ENCODE results near the gene OTUD1.

OTUD1 gene

GRCh38 chr10:23421397-23421796 is 17.5 kb upstream of the OTUD1 start:
- no peak for DNase-seq (ENCODE audit: low read depth in 2 of 2)

- no peak for DNase-seq (ENCODE audit: low read depth in 2 of 2)
These were observed 16.9 kb upstream of the OTUD1 start for GRCh38 chr10:23422003-23422411.

- no peak for DNase-seq (ENCODE audit: low read depth in 2 of 2)
These were observed 6.7 kb upstream of the OTUD1 start for GRCh38 chr10:23432166-23432565.

- DNase-seq (ENCODE audit: low read depth in 2 of 2) = no peak
These were observed 6.2 kb upstream of the OTUD1 start for GRCh38 chr10:23432639-23433038.

- no peak for DNase-seq (ENCODE audit: low read depth in 2 of 2)
These were observed 5.2 kb upstream of the OTUD1 start for GRCh38 chr10:23433701-23434100.

DNA sequence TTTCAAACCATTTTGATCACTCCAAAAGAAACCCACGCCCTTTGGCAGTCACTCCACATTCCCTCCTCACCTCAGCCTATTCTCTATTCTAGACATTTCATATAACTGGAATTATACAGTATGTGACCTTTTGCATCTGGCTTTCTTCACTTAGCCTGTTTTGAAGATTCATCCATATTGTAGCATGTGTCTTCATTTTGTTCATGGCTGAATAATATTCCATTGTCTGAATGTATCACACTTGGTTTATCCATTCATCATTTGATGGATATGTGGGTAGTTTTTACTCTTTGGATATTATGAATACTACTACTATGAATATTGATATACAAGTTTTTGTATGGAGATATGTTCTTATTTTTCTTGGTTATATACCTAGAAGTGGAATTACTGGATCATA is 3.5 kb upstream of the OTUD1 start:
- no peak for DNase-seq (ENCODE audit: low read depth in 2 of 2)

- no peak for DNase-seq (ENCODE audit: low read depth in 2 of 2)
These were observed 1.9 kb upstream of the OTUD1 start for GRCh38 chr10:23436983-23437382.

- DNase-seq (ENCODE audit: low read depth in 2 of 2) = no peak
These were observed 820 bp upstream of the OTUD1 start for GRCh38 chr10:23437963-23438546.

DNA sequence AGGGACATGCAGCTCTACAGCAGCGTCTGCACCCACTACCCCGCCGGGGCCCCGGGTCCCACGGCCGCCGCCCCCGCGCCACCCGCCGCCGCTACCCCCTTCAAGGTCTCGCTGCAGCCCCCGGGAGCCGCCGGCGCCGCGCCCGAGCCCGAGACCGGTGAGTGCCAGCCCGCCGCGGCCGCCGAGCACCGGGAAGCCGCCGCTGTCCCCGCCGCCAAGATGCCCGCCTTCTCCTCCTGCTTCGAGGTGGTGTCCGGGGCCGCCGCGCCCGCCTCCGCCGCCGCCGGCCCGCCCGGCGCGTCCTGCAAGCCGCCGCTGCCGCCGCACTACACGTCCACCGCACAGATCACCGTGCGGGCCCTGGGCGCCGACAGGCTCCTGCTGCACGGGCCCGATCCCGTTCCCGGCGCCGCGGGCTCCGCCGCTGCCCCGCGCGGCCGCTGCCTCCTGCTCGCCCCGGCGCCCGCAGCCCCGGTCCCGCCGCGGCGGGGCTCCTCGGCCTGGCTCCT is 631 bp downstream of the OTUD1 start:
- no peak for DNase-seq (ENCODE audit: low read depth in 2 of 2)

- peak in 1 of 2 donors; percentile 10 for DNase-seq (ENCODE audit: low read depth in 2 of 2)
These were observed 1.4 kb downstream of the OTUD1 start for GRCh38 chr10:23439961-23440889.

GRCh38 chr10:23441251-23441650 is 2.4 kb downstream of the OTUD1 start:
- DNase-seq (ENCODE audit: low read depth in 2 of 2) = no peak

GRCh38 chr10:23442936-23443335 is 4.1 kb downstream of the OTUD1 start:
- DNase-seq (ENCODE audit: low read depth in 2 of 2) = no peak

DNA sequence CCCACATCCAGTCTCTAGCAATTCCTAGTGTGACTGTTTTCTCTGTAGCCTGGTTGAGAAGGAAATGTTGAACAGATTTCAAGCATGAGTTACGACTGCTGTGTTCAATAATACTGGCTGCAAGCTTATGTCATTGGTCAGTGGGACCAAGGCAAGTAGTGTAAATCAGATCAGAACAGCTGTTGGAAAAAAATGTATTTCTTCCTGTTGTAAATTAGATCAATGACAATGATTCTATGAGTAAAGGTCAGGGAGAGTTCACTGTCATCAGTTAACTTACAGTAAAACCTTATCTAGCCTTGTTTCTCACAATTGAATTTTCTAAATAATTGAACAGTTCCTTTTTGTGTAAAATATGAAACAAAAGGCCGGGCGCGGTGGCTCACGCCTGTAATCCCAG is 6.7 kb downstream of the OTUD1 start:
- DNase-seq (ENCODE audit: low read depth in 2 of 2) = no peak

DNA sequence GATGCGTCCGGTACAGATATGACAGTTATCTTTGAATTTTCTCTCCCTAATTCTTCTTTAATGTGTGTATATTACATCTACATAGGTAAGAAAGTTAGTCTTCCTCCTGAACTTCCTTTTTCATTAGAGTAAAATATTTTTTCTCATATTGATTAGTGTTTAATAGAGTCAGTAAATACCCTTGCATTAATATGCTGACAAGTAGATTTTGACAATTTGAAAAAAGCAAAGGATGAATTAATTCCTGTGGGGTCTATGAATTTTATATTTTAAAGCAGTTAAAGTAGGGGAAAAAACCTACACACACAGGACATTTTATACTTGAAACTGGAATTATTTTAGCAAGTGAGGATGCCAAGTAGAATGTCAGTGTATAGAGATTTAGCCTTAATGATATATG is 9.4 kb downstream of the OTUD1 start:
- DNase-seq (ENCODE audit: low read depth in 2 of 2) = no peak

DNA sequence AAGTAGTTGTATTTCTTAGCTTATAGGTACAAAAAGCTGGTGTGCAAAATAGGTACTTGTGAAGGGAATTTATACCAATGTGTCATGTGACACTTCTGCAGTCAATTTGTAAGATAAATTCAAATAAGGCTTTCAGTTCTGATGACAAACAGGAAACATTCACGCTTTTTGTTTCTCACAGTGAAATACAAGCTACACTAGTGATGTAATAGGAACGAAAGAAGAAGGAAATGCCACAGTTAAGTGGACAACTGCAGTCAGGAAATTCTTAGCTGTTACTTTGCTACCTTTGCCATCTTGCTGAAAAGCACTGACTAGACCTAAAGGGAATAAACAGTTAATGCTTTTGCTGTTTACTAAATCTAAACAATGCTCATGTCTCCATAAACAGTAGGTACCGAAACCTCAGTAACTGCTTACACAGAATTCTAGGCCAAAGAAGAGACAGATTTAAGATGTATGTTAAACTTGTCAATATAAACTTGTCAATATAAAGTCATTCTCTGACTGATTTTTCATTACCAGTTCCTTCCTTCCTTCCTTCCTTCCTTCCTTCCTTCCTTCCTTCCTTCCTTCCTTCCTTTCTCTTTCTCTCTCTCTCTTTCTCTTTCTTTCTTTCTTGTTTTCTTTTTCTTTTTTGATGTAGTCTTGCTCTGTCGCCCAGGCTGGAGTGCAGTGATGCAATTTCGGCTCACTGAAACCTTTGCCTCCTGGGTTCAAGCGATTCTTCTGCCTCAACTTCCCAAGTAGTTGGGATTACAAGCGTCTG is 10.1 kb downstream of the OTUD1 start:
- no peak for DNase-seq (ENCODE audit: low read depth in 2 of 2)

DNA sequence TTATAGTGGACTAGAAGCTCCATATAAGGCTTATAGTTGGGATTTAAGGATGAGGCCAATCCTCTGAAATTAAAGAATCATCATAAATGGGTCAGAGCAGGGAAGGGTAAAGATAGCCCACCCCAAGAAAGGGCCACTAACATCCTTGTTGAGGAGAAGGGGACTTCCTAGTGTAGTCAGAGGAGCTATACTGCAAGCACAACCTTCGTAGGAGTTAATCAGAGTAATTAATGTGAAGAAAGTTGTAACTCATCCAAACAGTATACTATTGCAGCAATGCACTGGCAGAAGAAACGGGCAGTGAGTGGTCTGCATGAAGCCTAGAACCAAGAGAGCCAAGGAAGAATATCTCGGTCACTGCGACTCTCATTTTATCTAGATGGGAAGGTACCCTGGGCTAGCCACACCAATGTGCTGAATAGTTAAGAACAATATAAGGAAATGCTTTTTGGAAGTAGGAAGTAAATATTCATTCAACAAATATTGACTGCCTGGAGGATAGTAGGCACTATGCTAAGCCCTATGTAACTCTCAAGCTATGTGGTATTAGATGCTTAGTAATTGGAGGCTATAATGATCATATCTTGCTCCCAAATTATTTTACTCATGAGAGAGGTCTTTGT is 13.3 kb downstream of the OTUD1 start:
- no peak for DNase-seq (ENCODE audit: low read depth in 2 of 2)

DNA sequence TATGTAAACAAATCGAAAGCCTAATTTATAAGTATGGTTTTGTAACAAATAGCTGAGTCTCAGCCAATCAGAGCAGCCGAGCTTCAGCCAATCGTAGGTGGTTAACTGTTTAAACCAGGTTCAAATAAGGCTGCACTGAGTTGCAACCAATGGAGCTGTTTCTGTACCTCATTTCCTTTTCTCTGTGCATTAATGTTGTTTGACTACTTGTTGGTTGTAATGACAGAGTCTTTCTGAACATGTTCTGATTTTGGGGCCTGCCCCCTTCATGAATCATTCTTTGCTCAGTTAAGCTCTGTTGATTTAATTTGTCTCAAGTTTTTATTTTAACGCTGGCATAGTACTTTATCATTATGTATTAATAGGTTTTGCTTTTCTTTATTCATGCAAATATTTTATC is 14.6 kb downstream of the OTUD1 start:
- no peak for DNase-seq (ENCODE audit: low read depth in 2 of 2)

DNA sequence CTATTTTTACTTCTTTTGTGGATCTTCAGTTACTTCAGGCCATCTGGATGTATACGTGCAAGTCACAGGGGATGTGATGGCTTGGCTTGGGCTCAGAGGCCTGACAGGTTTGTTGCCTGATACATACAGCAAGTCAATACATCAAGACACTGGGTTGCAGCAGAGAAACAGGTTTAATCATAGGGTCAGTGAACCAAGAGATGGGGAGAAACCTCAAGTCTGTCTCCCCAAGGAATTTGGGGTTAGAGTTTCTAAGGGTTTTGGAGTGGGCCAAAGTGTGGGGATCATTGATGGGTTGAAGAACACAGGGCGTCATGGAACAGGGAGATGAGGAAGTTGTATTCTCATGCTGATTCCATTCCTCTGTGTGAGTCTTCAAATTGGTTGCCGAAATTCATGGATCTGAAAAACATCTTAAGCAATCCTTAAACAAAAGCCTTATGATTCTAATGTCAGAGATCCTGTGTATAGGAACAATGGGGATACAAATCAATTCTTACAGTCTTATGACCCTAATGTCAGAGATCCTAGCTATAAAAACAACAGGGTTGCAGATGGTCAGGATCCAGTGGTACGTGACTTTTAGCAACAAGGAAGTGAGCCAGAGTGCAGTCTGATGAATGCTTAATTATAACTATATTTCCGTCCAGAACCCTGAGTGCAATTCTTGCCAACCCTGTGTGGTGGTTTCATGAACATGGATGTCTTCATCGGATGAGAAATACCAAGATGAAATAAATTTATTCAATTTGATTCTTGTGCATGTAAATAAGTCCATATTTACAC is 18.9 kb downstream of the OTUD1 start:
- DNase-seq (ENCODE audit: low read depth in 2 of 2) = no peak

DNA sequence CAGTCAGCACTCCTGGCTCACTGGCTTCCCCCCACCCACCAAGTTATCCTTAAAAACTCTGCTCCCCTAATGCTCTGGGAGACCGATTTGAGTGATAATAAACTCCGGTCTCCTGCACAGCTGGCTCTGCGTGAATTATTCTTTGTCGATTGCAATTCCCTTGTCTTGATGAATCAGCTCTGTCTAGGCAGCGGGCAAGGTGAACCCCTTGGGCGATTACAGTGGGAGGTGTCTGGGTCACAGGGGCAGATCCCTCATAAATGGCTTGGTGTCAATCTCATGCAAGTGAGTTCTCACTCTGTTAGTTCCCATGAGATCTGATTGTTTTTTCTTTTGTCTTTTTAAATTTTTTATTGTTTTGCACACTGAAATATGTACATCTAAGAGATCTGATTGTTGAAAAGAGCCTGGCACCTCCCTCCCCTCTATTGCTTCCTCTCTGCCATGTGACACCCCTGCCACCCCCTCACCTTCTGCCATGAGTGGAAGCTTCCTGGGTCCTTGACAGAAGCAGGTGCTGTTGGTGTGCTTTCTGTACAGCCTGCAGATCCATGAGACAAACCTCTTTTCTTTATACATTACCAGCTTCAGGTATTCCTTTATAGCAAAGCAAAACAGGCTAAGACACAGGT is 20.5 kb downstream of the OTUD1 start:
- no peak for DNase-seq (ENCODE audit: low read depth in 2 of 2)

DNA sequence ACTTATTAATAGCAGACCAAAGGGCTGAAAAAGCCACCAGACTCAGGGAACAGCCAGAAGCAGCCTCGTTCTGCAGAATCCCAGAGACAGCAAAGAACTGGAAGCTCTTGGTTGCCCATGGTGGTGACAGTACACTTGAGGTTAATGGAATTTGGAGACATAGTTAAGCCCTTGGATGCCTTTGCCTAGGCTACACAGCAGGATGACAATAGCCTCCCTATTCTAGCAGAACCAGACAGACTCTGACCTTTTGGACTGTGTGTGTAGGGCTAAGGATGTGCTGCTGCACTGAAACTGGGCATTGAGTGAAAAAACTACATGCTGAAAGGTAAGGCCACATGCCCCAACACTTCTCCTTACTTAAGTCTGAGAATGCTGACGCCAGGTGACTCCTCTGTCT is 22.7 kb downstream of the OTUD1 start:
- no peak for DNase-seq (ENCODE audit: low read depth in 2 of 2)

DNA sequence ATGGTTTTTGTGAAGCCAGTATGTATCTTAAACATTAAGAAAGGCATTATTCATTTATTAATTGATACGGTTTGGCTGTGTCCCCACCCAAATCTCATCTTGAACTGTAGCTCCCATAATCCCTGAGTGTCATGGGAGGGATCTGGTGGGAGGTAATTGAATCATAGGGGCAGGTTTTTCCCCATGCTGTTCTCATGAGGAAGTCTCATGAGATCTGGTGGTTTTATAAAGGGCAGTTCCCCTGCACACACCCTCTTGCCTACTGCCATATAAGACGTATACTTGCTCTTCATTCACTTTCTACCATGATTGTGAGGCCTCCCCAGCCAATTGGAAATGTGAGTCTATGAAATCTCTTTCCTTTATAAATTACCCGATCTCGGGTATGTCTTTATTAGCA is 28.1 kb downstream of the OTUD1 start:
- DNase-seq (ENCODE audit: low read depth in 2 of 2) = no peak
